OCI-LY7 (cell line): ENCODE results near the gene ATXN7L3.

Source experiments
- CTCF ChIP-seq: fragments of 200-600 bp; sonication (generic); conservative IDR thresholded peaks from 2 replicates; pipeline ENCODE4 v1.5.1; 2014; ENCODE audit warnings: mild to moderate bottlenecking, antibody characterized with exemption, low read length, moderate library complexity, mixed read lengths
- EZH2phosphoT487 ChIP-seq: fragments of 200-600 bp; sonication (generic); IDR thresholded peaks from 2 replicates; pipeline ENCODE4 v1.6.1; 2018; ENCODE audit warnings: low read depth, borderline replicate concordance, mild to moderate bottlenecking, mixed run types, antibody characterized with exemption, low read length, moderate library complexity, mixed read lengths

GRCh38 chr17:44219108-44219615, 19.5 kb upstream of the ATXN7L3 start:
- TF ChIP-seq CTCF, result no peak
- no peak for TF ChIP-seq EZH2phosphoT487
